Fibroblast of the aortic adventitia (primary cell): ENCODE results near the gene MUC2. TPM values are rescaled to one million over a fixed set of nuclear protein-coding genes. Genes with fewer than 3 reads are reported as not detected.

Experiments used
- DNase-seq: peaks from one replicate; pipeline ENCODE4 v3.0.0-alpha.2; 2010; ENCODE audit warnings: low read depth
- H3K4me3 ChIP-seq: 2 replicates; pipeline ENCODE4 v1.5.1; 2011; ENCODE audit warnings: low read depth, mild to moderate bottlenecking, control low read depth, low read length, moderate library complexity
- total RNA-seq: library from RNA; depleted of rRNA; stranded (reverse); fragments of >200 nt; gene quantifications from 2 replicates; pipeline ENCODE4 v1.2.3, GENCODE V29; 2012; ENCODE audit warnings: low replicate concordance
- TF ChIP-seq, protein P1 (sequence below): IDR thresholded peaks from 2 replicates; pipeline ENCODE4 v1.5.1; 2011; ENCODE audit warnings: mild to moderate bottlenecking, low read length, control low read depth, inconsistent platforms; ENCODE audit not compliant: insufficient read depth

The MUC2 gene
- total RNA-seq, 1 donor: not detected

DNA sequence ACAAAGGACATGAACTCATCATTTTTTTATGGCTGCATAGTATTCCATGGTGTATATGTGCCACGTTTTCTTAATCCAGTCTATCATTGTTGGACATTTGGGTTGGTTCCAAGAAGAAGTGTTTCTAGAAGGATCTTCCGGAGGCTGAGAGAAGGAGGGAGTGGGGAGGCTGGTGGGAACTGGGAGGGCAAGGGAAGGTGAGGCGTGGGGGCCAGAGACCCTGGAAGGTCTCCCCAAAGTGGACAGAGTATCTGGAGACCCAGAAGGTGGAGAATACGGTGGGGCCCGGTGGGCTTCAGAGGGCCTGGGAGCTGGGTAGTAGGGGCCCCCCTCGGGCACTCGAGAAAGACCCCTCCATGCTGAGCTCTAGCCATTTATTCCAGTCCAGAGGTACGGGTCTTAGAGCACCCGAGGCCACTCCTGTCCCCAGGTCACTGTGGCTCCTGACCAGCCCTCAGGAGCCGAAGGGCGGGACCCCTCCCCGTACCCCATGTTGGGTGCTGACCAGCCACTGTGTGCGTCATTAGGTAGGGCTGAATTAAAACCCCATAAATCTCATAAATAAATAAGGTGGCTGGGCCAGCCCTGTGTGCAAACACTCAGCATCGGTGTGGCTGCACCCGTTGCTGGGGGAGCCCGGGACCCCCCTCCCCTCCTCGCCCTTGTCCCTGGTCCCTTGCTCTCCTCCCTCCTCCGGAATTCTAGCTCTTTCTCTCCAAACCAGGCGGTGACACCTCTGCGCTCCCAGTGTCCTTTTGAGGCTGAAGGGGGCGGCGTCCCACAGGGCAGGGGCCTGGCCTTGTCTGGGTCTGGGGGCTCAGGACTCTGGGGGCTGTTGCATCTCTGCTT is 44.3 kb downstream of the MUC2 start:
- DNase-seq: no peak
- TF ChIP-seq, protein P1, sequence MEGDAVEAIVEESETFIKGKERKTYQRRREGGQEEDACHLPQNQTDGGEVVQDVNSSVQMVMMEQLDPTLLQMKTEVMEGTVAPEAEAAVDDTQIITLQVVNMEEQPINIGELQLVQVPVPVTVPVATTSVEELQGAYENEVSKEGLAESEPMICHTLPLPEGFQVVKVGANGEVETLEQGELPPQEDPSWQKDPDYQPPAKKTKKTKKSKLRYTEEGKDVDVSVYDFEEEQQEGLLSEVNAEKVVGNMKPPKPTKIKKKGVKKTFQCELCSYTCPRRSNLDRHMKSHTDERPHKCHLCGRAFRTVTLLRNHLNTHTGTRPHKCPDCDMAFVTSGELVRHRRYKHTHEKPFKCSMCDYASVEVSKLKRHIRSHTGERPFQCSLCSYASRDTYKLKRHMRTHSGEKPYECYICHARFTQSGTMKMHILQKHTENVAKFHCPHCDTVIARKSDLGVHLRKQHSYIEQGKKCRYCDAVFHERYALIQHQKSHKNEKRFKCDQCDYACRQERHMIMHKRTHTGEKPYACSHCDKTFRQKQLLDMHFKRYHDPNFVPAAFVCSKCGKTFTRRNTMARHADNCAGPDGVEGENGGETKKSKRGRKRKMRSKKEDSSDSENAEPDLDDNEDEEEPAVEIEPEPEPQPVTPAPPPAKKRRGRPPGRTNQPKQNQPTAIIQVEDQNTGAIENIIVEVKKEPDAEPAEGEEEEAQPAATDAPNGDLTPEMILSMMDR: no peak
- no peak overlapping the region for H3K4me3 ChIP-seq

DNA sequence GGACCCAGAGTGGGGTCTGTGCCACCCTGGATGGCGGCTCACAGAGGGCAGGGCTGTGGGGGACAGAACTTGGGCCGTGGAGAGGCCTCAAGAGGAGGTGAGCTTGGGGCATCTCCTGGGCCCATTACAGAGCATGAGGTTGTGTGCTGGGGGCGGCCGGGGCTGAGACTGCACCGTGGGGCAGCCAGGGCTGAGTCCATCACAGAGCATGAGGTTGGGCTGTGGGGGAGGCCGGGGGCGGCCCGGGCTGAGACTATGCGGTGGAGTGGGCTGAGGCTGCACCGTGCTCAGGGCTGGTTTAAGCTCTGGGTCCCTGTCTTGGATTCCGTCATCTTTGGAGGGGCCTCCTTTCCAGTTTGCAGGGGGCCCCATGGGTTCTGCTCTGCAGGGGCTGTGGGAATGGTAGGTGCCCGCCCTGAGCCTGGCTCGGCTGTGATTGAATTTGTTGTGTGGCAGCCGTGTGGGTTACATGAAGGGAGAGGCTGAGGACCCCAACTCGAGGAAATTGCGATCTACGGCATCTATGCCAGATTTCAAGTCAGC is 45.0 kb downstream of the MUC2 start:
- H3K4me3 ChIP-seq: no peak overlapping the region
- DNase-seq: no peak
- TF ChIP-seq, protein P1: no peak

DNA sequence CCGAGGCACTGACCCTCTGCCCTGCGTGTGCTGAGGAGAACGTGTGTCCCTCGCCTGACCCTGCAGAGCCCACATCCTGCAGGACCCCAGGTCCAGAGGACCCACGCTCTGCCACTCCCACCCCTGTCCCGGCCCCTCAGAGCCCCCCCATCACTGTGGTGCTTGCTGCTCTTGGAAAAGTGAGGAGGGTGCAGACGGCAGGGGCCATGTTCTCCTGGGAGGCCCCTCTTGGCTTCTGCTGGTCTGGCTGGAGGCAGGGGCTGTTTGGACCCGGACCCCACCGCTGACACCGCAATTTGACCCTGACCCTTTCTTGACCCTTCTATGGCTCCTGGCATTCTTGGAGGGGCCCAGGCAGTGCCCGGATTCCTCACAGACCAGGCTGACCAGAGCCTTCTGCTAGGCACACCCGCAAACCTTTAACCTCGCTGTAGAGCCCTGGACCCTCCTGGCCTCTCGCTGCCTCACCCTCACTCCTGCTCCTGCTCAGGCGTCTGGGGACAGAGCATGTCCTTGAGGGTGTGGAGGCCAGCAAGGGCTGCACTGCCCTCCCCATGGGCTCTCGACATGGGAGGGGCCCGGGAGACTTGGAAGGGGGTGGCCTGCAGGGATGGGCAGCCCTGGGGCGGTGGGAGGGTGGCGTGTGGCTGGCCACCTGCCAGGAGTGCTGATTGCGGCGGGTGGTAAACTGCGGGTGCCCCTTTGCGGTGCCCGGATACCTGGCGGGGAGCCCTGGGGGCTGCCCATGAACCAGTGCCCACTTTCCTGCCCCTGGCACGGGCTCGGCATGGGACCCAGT is 46.1 kb downstream of the MUC2 start:
- DNase-seq: no peak
- no peak overlapping the region for H3K4me3 ChIP-seq
- TF ChIP-seq, protein P1: no peak

DNA sequence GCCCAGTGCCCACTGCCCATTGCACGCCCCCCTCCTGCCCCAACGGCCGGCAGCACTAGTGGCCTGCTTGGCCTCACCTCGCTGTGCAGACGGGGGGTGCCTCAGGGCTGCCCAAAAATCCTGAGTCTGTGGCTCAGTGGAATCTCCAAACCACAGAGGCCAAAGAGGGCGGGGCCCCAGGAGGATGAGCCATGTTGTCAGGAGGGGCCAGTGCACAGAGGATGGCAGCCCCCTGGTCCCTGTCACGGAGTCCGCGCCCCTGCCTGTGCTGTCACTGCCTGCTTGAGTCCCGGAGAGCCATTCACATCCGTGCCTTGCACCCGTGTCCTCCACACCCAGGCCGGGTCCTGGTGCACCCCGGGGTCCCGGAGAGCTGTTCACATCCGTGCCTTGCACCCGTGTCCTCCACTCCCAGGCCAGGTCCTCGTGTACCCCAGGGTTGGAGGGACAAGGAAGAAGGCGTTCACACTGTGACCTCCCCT is 46.7 kb downstream of the MUC2 start:
- TF ChIP-seq, protein P1: no peak
- no peak overlapping the region for H3K4me3 ChIP-seq
- no peak for DNase-seq

DNA sequence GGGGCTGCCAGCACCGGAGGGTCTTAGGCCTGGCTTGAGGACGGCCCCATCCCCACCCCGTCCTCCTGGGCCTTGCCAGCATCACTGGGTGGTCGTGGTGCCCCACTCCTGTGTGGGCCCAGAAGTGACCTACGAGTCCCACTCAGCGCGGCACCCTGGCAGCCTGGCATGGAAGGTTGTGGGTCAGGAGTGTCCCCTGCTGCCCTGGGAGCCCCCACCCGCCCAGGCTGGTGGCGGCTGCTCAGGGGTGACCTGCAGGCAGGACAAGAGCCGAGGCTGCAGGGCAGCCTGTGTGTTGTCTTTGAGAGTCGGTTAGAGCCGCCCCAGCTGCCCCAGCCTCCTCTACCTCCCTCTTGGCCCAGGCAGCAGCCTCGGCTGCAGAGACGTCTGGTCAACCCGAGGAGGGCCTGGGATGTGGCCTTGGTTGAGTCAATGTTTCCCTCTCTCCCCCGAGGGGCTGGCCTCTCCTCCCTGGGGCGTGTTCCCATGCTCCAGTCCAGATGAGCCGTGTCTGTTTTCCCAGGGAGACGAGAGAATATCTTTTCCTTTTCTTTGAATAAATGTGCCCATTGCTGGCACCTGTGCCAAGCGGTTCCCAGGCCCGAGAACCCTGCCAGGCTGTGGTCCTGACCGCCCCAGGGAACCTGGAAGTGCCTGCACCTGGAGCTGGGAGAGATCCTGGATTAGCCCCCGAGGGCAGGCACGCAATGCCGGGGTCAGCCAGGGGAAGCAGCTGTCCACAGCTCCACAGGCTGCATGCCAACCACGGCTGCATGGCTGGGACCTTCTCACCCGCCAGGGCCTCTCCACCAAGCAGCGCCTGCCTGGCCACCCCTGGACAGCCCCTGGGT is 47.4 kb downstream of the MUC2 start:
- peak; percentile 10 for DNase-seq
- TF ChIP-seq, protein P1: no peak
- H3K4me3 ChIP-seq: no peak overlapping the region

DNA sequence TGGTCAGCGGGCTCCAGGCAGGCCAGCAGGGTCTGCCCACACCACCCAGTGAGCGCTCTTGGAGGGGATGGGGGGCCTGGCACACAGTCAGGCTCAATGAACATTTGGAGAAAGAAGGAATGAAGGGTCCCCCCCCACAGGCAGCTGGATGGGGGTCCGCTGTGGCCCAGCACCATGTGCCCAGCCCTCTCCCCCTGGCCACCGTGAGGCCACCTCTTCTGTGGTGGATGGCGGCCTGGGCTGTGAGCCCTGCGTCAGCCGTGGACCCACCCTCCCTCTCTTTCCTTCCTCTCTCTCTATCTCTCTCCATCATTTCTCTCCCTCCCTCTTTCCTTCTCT is 48.0 kb downstream of the MUC2 start:
- TF ChIP-seq, protein P1: no peak
- H3K4me3 ChIP-seq: no peak overlapping the region
- no peak for DNase-seq
